Stimulated activated CD8-positive, alpha-beta memory T cell treated with anti-CD3 and anti-CD28 coated beads, Interleukin-15, amount 100 ng/mL, for 4 hours (primary cell): ENCODE measurements around the gene ZNRF2.
"Not testable (repeated sequence)": the region's sequence is repeated elsewhere in the genome, so short reads cannot be mapped to it uniquely, and the experiment has no call there.

Experiments used
- DNase-seq, 2 donors: peaks; one replicate each; pipeline ENCODE4 v3.0.0-alpha.2; 2020; ENCODE audit warnings: low read depth in 2 of 2

ZNRF2 gene

GRCh38 chr7:30260246-30260768 lies 24.1 kb upstream of the ZNRF2 start:
- DNase-seq = no peak

- DNase-seq = no peak
Observed at GRCh38 chr7:30263090-30263710, 21.2 kb upstream of the ZNRF2 start.

DNA sequence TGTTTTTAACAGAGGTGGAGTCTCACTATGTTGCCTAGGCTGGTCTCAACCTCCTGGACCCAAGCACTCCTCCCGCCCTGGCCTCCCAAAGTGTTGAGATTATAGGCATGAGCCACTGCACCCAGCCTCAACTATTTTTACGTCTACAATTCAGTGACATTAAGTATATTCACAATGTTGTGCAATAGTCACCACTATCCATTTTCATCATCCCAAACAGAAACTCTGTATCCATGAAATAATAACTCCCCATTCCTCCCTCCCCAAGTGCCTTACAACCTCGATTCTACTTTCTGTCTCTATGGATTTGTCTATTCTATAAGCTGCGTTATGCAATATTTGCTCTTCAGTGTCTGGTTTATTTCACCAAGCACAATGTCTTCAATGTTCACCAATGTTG lies 20.3 kb upstream of the ZNRF2 start:
- DNase-seq = no peak

- not testable (repeated sequence) for DNase-seq
Observed at GRCh38 chr7:30265189-30265588, 19.2 kb upstream of the ZNRF2 start.

- no peak for DNase-seq
Observed at GRCh38 chr7:30266686-30267085, 17.7 kb upstream of the ZNRF2 start.

DNA sequence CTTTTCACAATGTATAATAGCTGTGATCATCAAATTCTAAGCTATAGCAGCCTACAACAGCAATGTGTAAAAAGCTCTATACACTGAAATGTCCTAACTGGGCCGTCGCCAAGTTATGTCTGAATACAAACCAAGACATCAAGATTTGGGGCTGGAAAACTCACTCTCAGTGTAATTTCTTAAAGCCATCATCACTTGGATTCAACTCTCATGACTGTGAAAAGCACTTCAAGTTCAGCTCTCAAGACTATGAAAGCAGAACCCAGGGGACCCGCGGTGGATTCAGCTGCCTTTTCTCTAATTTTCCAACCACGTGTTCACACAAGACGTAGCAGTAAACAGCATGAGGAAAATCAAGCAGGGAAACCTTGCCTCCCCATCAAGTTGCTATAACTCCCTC lies 15.8 kb upstream of the ZNRF2 start:
- DNase-seq = no peak

GRCh38 chr7:30269490-30269889 lies 14.9 kb upstream of the ZNRF2 start:
- no peak for DNase-seq

- DNase-seq = no peak
Observed at GRCh38 chr7:30270921-30271320, 13.5 kb upstream of the ZNRF2 start.

- no peak for DNase-seq
Observed at GRCh38 chr7:30272126-30272525, 12.3 kb upstream of the ZNRF2 start.

DNA sequence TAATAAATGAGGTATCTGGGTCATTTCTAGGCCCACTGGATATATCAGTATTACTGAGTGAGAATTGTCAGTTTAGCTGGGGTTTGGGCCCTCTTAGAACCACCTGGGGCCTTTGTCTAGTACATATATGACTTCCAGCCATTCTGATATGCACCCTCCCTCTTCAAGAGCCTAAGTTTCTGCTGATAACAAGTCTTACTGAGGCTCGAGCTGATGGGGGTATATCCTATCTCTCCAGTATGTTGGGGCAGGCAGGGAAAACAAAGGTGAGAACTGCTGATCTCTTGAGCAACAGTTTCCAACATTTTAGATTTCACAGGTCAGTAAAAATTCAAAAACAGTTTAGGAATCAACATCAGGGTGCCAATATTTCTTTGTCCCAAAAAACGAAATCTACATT lies 10.8 kb upstream of the ZNRF2 start:
- no peak for DNase-seq

DNA sequence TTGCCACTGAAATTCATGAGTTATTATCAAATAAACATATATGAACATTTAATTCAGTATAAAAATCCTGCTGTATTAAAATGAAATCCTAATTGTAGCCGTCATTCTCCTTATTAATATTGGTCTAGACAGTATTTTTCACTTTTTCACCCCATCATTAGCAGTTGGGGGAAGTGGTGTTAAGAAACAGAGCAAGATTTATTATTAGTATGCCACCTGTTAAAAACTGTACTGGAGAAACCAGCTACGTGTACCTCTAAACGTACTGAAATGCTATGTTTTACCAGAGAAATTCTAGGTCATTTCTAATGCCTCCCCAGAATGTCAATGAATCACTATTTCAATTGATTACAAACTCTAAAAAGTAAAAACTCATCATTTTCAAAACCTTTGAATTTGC lies 9.8 kb upstream of the ZNRF2 start:
- no peak for DNase-seq

DNA sequence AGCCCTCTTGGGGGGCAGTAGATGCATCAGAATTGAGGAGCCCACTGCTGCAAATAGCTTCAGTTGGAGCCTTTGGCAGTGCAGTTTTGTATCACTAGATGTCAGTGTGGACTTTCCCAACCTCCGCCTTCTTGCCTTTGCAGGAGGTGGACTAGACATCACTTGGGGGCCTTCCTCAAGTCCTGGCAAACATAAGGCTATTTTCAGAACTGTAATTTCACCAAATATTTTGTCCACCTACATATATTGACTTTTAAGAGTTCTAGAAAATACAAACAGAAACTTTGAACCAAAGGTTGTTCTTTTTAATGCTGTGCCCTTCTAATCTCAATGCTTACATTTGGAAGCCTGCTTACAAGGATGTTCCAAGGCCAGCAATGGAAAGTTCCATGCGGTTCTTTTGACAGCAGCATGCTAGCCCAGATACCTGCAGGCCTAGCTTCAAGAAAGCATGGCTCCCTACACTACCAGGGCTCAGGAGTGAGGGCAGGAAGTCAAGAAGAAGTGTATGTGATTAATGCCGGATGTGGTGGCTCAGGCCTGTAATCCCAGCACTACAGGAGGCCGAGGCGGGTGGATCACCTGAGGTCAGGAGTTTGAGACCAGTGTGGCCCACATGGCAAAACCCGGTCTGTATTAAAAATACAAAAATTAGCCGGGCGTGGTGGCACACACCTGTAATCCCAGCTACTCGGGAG lies 8.0 kb upstream of the ZNRF2 start:
- peak in 1 of 2 donors; percentile 8 for DNase-seq

- no peak for DNase-seq
Observed at GRCh38 chr7:30278376-30278775, 6.0 kb upstream of the ZNRF2 start.

GRCh38 chr7:30278849-30279652 lies 5.3 kb upstream of the ZNRF2 start:
- DNase-seq = no peak

- DNase-seq = no peak
Observed at GRCh38 chr7:30279653-30279904, 4.8 kb upstream of the ZNRF2 start.

- no peak for DNase-seq
Observed at GRCh38 chr7:30280631-30281030, 3.8 kb upstream of the ZNRF2 start.

DNA sequence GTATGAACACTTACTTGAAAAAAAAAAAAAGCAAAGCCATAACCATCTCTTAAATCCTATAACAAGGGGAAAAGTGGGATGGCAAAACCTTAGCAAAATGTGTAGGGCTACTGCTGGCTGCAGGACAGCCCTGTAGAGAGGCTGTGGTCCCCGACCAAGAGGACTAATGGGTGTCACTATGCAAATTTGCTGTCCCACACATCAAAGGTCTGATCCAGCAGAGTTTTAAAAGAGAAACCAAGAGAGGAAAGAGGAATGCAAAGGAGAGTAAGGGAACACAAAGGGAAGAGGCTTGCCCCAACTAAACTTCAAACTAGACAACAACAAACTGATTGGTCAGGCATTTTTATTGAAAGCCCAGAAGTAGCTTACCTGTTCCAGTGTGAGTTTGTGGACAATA lies 3.1 kb upstream of the ZNRF2 start:
- no peak for DNase-seq

DNA sequence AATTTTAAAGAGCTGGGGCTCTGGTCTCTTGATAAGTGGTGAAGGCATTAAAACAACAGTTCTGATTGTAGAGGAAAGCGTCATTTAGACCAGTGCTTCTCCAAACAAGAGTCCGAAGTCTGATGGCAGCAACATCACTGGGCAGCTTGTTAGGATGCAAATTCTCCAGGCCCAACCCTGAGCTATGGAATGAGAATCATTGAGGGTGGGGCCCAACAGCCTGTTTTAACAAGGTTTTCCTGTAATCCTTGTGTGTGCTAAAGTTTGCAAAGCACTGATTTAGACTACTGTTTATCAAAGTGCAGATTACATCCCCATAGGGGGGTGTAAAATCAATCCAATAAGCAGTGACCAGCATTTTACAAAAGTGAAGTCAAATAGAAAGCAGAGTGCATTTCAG lies 2.6 kb upstream of the ZNRF2 start:
- DNase-seq = no peak

- DNase-seq = no peak
Observed at GRCh38 chr7:30282735-30283134, 1.7 kb upstream of the ZNRF2 start.

DNA sequence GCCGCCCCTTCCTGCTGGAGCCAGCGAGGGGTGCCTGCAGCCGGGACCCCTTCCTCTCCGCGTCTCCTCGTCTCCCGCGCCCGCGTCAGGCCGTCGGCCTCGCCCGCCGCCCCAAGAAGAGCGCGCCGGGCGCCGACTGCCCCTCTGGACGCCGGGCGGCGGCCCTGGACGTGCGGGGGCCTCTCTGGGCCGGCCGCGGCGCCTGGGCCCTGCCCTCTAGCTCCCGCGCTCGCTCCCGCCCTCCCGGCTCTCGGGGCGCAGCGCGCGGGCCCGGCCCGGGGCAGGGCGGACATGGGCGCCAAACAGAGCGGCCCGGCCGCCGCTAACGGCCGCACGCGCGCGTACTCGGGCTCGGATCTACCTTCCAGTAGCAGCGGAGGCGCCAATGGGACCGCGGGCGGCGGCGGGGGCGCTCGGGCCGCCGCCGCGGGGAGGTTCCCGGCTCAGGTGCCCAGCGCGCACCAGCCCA lies 704 bp downstream of the ZNRF2 start:
- no peak for DNase-seq

DNA sequence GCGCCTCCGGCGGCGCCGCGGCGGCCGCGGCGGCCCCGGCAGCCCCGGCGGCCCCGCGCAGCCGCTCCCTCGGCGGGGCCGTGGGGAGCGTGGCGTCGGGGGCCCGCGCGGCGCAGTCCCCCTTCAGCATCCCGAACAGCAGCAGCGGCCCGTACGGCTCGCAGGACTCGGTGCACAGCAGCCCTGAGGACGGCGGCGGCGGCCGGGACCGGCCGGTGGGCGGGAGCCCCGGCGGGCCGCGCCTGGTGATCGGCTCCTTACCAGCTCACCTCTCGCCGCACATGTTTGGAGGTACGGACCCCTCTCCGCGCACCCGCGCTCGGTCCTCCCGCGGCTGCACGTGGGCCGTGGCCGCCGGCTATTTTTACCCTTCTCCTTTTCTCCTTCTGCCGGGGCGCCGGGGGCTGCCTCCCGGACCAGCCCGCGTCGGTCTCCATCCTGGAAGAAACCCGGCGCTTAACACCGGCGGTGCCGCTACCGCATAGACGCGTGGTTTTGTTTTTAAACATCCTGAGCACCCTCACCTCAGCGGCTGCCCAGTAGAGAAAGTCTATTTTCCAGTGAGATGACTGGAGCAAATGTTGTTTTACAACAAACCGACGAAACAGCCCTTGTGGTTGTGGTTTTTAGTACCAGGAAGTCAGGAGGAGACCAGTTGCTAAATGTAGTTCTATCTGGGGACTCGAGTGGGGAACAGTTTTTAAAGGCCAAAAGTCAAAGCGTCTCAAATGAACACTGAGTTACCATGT lies 1.3 kb downstream of the ZNRF2 start:
- peak; percentile 20 to 23 for DNase-seq

- DNase-seq = no peak
Observed at GRCh38 chr7:30286749-30287148, 2.4 kb downstream of the ZNRF2 start.
